Pancreas (tissue), 10 donors: Measurements from ENCODE around the gene GPR12. TPM values are rescaled to one million over a fixed set of nuclear protein-coding genes. Genes with fewer than 3 reads are reported as not detected.

Source experiments
- ATAC-seq, 4 donors: fragments of 200-7000 bp; cut with Tn5 transposase; one replicate each; pipeline versions ENCODE4 v1.8.0 to v1.9.1; 2020; ENCODE audit warnings: mild to moderate bottlenecking in 4 of 4, moderate library complexity in 4 of 4
- DNase-seq, 6 donors: peaks; one replicate each; pipeline ENCODE4 v3.0.0-alpha.2; 2020
- FAIRE-seq: peaks from 2 replicates; lab custom pipeline; 2012; peaks lifted over from hg19 to GRCh38; lab: Jason Lieb, UNC
- H3K27ac ChIP-seq, 4 donors: fragments of 200-600 bp; sonication (generic); 1 replicate in 3 of 4; 2 replicates in 1 of 4; pipeline versions ENCODE4 v1.5.0 to v1.8.0; 2020
- H3K27me3 ChIP-seq, 4 donors: fragments of 200-600 bp; one replicate each; pipeline ENCODE4 v1.8.0; 2021
- H3K36me3 ChIP-seq, 3 donors: fragments of 200-600 bp; sonication (generic) in 1 of 3; one replicate each; pipeline versions ENCODE4 v1.5.0 to v1.8.0; 2020 to 2021
- H3K4me1 ChIP-seq, 3 donors: fragments of 200-600 bp; one replicate each; pipeline ENCODE4 v1.8.0; 2021
- H3K4me3 ChIP-seq, 4 donors: fragments of 200-600 bp; sonication (generic) in 2 of 4; one replicate each; pipeline versions ENCODE4 v1.5.0 to v1.8.0; 2020 to 2021
- H3K9me3 ChIP-seq, 4 donors: fragments of 200-600 bp; one replicate each; pipeline ENCODE4 v1.8.0; 2021
- WGBS, 2 donors: extraction: QIAGEN DNeasy Blood & Tissue Kit; methylation state at CpG; one replicate each; pipeline ENCODE4 v1.1.7; 2013; 5-methylcytosine and 5-hydroxymethylcytosine counted together
- intact Hi-C, 3 donors: fragments of 100-400 bp; cut with DNase I; formaldehyde crosslinking; loops; one replicate each; pipeline versions ENCODE4 v1.11.1 to v1.14.2; 2022
- polyA plus RNA-seq, 2 donors: library from polyadenylated mRNA; stranded (reverse); fragments of 200-250 nt; gene quantifications; one replicate each; pipeline ENCODE4 v1.2.3, GENCODE V29; 2013
- total RNA-seq, 6 donors: library from RNA; stranded (reverse); fragmentation: NEBNext Ultra II Directional in 4 of 6; extraction: Animal tissue kit (Norgen Biotek cat#: 25700) in 4 of 6; gene quantifications; one replicate each; pipeline versions ENCODE4 v1.2.1 to v1.2.4, GENCODE V29; 2021 to 2023
- TF ChIP-seq, protein P1 (sequence below), 4 donors: fragments of 200-600 bp; sonication (generic) in 3 of 4; IDR thresholded peaks; one replicate each; pipeline versions ENCODE4 v1.5.0 to v1.8.0; 2021; ENCODE audit warnings: antibody characterized with exemption in 4 of 4
- donor health status: healthy with polysubstance abuse.
- donor health status: DM: no; HTN: no; CAD: no; lungs with moderate emphysema.
- donor health status: DM: no; HTN: no; CAD: no.
- donor health status: control.
- donor health status: control.
- donor health status: Bipolar disorder and iron deficiency.
- donor health status: DM: yes; HTN: yes; CAD: no.
- donor health status: DM: no; HTN: no; CAD: no.
- donor health status: DM: no; HTN: no; CAD: no.
- donor health status: DM: yes; HTN: yes; CAD: no.

GPR12 gene
- total and polyA plus RNA-seq, 8 donors, result 0.05 TPM; not detected in 7

GRCh38 chr13:26721251-26722121, 39.1 kb downstream of the GPR12 start:
- DNase-seq (no peak), FAIRE-seq (no peak), ATAC-seq (no peak)
- intact Hi-C loops, result no loop called here
- TF ChIP-seq, protein P1, sequence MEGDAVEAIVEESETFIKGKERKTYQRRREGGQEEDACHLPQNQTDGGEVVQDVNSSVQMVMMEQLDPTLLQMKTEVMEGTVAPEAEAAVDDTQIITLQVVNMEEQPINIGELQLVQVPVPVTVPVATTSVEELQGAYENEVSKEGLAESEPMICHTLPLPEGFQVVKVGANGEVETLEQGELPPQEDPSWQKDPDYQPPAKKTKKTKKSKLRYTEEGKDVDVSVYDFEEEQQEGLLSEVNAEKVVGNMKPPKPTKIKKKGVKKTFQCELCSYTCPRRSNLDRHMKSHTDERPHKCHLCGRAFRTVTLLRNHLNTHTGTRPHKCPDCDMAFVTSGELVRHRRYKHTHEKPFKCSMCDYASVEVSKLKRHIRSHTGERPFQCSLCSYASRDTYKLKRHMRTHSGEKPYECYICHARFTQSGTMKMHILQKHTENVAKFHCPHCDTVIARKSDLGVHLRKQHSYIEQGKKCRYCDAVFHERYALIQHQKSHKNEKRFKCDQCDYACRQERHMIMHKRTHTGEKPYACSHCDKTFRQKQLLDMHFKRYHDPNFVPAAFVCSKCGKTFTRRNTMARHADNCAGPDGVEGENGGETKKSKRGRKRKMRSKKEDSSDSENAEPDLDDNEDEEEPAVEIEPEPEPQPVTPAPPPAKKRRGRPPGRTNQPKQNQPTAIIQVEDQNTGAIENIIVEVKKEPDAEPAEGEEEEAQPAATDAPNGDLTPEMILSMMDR (IDR thresholded peaks at IDR 0.05), result no peak
- WGBS, 2 donors, result 54 to 66% methylated on average over 26 of the region's 26 CpGs
- Histone ChIP-seq H3K36me3 (no peaks in the 10 kb centered on the region), H3K4me1 (no peaks in the 10 kb centered on the region), H3K9me3 (no peaks in the 10 kb centered on the region), H3K4me3 (no peak overlapping the region), H3K27ac (no peak overlapping the region), H3K27me3 (no peaks in the 10 kb centered on the region)

- TF ChIP-seq, protein P1 (IDR thresholded peaks at IDR 0.05), result no peak
- FAIRE-seq (no peak), ATAC-seq (no peak), DNase-seq (no peak)
- intact Hi-C loops, result loop anchor here in 1 of 3 donors (10.0 kb wide), 1 partner anchor 205 kb away; no protein-coding TSS in a partner anchor
- H3K4me3 ChIP-seq, result no peak overlapping the region
- H3K4me1 ChIP-seq, result no peaks in the 10 kb centered on the region
- 38 to 55% methylated on average over 5 of the region's 5 CpGs for WGBS, 2 donors
- H3K27me3 ChIP-seq, result no peaks in the 10 kb centered on the region
- H3K9me3 ChIP-seq, result no peaks in the 10 kb centered on the region
- no peak overlapping the region for H3K27ac ChIP-seq
- no peaks in the 10 kb centered on the region for H3K36me3 ChIP-seq
Observed at GRCh38 chr13:26719356-26719945, 41.1 kb downstream of the GPR12 start.

DNA sequence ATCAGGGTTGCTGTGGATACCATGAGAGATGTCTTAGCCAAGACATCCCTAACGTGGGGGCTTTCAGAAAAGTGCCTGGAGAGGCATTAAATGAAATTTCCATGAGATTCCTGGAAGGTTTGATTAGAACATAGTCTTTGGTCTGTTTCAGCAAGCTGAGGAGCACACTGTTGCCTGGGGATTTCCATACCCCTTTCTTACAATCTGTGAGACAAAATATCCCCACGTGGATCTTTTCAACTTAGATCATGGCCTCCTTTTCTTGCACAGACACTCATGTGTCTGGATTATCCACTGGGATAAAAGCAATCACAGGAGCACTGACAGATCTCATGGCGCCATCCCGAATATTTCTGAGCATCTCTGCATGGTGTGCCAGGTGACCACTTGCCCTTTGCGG, 41.7 kb downstream of the GPR12 start:
- Histone ChIP-seq H3K27ac (no peak overlapping the region), H3K36me3 (no peaks in the 10 kb centered on the region), H3K4me1 (no peaks in the 10 kb centered on the region), H3K27me3 (no peaks in the 10 kb centered on the region), H3K9me3 (no peaks in the 10 kb centered on the region), H3K4me3 (no peak overlapping the region)
- TF ChIP-seq, protein P1 (IDR thresholded peaks at IDR 0.05), result no peak
- ATAC-seq, result no peak
- DNase-seq, result no peak
- WGBS, 2 donors, result 58 to 79% methylated on average over 5 of the region's 5 CpGs
- no peak for FAIRE-seq
- intact Hi-C loops, result loop anchor here in 1 of 3 donors (10.0 kb wide), 1 partner anchor 206 kb away; no protein-coding TSS in a partner anchor

GRCh38 chr13:26718146-26718545, 42.4 kb downstream of the GPR12 start:
- no peaks in the 10 kb centered on the region for H3K4me1 ChIP-seq
- intact Hi-C loops, result loop anchor here in 1 of 3 donors (10.0 kb wide), 1 partner anchor 207 kb away; no protein-coding TSS in a partner anchor
- no peaks in the 10 kb centered on the region for H3K9me3 ChIP-seq
- H3K27ac ChIP-seq, result no peak overlapping the region
- TF ChIP-seq, protein P1 (IDR thresholded peaks at IDR 0.05), result no peak
- no peaks in the 10 kb centered on the region for H3K36me3 ChIP-seq
- no peak overlapping the region for H3K4me3 ChIP-seq
- DNase-seq, result no peak
- ATAC-seq, result no peak
- no peaks in the 10 kb centered on the region for H3K27me3 ChIP-seq
- 60 to 66% methylated on average over 8 of the region's 8 CpGs for WGBS, 2 donors
- FAIRE-seq, result no peak
